HepG2 (cell line): ENCODE measurements around the gene DUS3L. TPM values are rescaled to one million over a fixed set of nuclear protein-coding genes. Genes with fewer than 3 reads are reported as not detected.

Experiments
- CBX1 ChIP-seq: IDR thresholded peaks from one replicate; pipeline ENCODE4 v1.6.1; 2016; ENCODE audit warnings: antibody characterized with exemption, low read depth
- DR1 ChIP-seq: sonication (generic); formaldehyde crosslinking; IDR thresholded peaks from 2 replicates; pipeline ENCODE4 v1.8.0; 2021; ENCODE audit warnings: mild to moderate bottlenecking, missing genetic modification reagents, inconsistent platforms
- KDM4B ChIP-seq: sonication (generic); formaldehyde crosslinking; IDR thresholded peaks from 2 replicates; pipeline ENCODE4 v1.4.0; 2020; ENCODE audit warnings: missing genetic modification reagents
- KLF12 ChIP-seq: sonication (generic); formaldehyde crosslinking; IDR thresholded peaks from 2 replicates; pipeline ENCODE4 v1.4.0; 2020; ENCODE audit warnings: missing genetic modification reagents, borderline replicate concordance
- MIER2 ChIP-seq: IDR thresholded peaks from 2 replicates; pipeline ENCODE4 v1.6.1; 2016; ENCODE audit warnings: missing biosample characterization, missing genetic modification reagents
- MXD4 ChIP-seq: IDR thresholded peaks from 2 replicates; pipeline ENCODE4 v1.6.1; 2016; ENCODE audit warnings: mild to moderate bottlenecking, missing biosample characterization, missing genetic modification reagents
- MYPOP ChIP-seq: sonication (generic); formaldehyde crosslinking; IDR thresholded peaks from 2 replicates; pipeline ENCODE4 v1.8.1; 2023; ENCODE audit warnings: mild to moderate bottlenecking, moderate library complexity, missing genetic modification reagents
- NONO ChIP-seq, 2 experiments: fragments of 450-650 bp in 1 of 2; sonication (generic) in 1 of 2; formaldehyde crosslinking in 1 of 2; IDR thresholded peaks in 1 of 2; conservative IDR thresholded peaks in 1 of 2; 2 replicates each; pipeline versions ENCODE4 v1.6.1 to v1.8.0; 2017 to 2022; ENCODE audit warnings: mild to moderate bottlenecking in 1 of 2, missing genetic modification reagents in 1 of 2, moderate library complexity in 1 of 2
- NR0B2 ChIP-seq: sonication (generic); formaldehyde crosslinking; IDR thresholded peaks from 2 replicates; pipeline ENCODE4 v1.4.0; 2020; ENCODE audit warnings: mild to moderate bottlenecking, missing genetic modification reagents
- NRL ChIP-seq: sonication (generic); formaldehyde crosslinking; IDR thresholded peaks from 2 replicates; pipeline ENCODE4 v1.5.0; 2020; ENCODE audit warnings: missing genetic modification reagents, mild to moderate bottlenecking, moderate library complexity, borderline replicate concordance
- PAWR ChIP-seq: sonication (generic); formaldehyde crosslinking; IDR thresholded peaks from 2 replicates; pipeline ENCODE4 v1.4.0; 2020; ENCODE audit warnings: missing genetic modification reagents, mild to moderate bottlenecking, borderline replicate concordance
- RAD51 ChIP-seq: fragments of 450-650 bp; IDR thresholded peaks from 2 replicates; pipeline ENCODE4 v1.6.1; 2016; ENCODE audit warnings: borderline replicate concordance
- ZBTB21 ChIP-seq: sonication (generic); formaldehyde crosslinking; IDR thresholded peaks from 2 replicates; pipeline ENCODE4 v1.4.0; 2020; ENCODE audit warnings: missing genetic modification reagents
- ZBTB26 ChIP-seq: IDR thresholded peaks from 2 replicates; pipeline ENCODE4 v1.6.1; 2016; ENCODE audit warnings: missing compliant biosample characterization, missing genetic modification reagents, borderline replicate concordance
- ZNF383 ChIP-seq: sonication (generic); formaldehyde crosslinking; IDR thresholded peaks from 2 replicates; pipeline ENCODE4 v1.4.0; 2020; ENCODE audit warnings: missing genetic modification reagents, mild to moderate bottlenecking, borderline replicate concordance
- ZNF549 ChIP-seq: sonication (generic); formaldehyde crosslinking; IDR thresholded peaks from 2 replicates; pipeline ENCODE4 v1.5.0; 2020; ENCODE audit warnings: missing genetic modification reagents
- ZNF556 ChIP-seq: sonication (generic); formaldehyde crosslinking; IDR thresholded peaks from 2 replicates; pipeline ENCODE4 v1.4.0; 2020; ENCODE audit warnings: mild to moderate bottlenecking, missing genetic modification reagents, borderline replicate concordance
- ZNF660 ChIP-seq: sonication (generic); formaldehyde crosslinking; IDR thresholded peaks from 2 replicates; pipeline ENCODE4 v1.5.1; 2020; ENCODE audit warnings: mild to moderate bottlenecking, low read depth, missing genetic modification reagents, borderline replicate concordance
- polyA plus RNA-seq, 8 experiments: library from polyadenylated mRNA; depleted of rRNA in 3 of 8; stranded (reverse) in 7 of 8; unstranded in 1 of 8; fragments of >200 nt; fragmentation: Illumina TruSeq in 4 of 8; extraction: Trizol in 4 of 8; gene quantifications; 2 replicates each; pipeline versions ENCODE4 v1.2.1 to v1.2.3, GENCODE V29; 2011 to 2016; ENCODE audit warnings: low read depth in 4 of 8, missing spikeins in 1 of 8, mixed read lengths in 1 of 8; ENCODE audit not compliant: insufficient read depth in 1 of 8
- total RNA-seq, 5 experiments: library from RNA; depleted of rRNA; stranded (reverse); fragments of >200 nt; fragmentation: Illumina TruSeq; extraction: Trizol; gene quantifications; 2 replicates each; pipeline ENCODE4 v1.2.3, GENCODE V29; 2016; ENCODE audit warnings: low read depth in 1 of 5
- TF ChIP-seq, protein P1 (sequence below): sonication (generic); formaldehyde crosslinking; IDR thresholded peaks from 2 replicates; pipeline ENCODE4 v1.5.1; 2020; ENCODE audit warnings: missing genetic modification reagents, mild to moderate bottlenecking, borderline replicate concordance

The DUS3L gene
- total and polyA plus RNA-seq, 2 of the 13 experiments (the other 11 are each of a cell fraction or from before 2014, with no cell fraction given), result 13.3 to 25.1 TPM

DNA sequence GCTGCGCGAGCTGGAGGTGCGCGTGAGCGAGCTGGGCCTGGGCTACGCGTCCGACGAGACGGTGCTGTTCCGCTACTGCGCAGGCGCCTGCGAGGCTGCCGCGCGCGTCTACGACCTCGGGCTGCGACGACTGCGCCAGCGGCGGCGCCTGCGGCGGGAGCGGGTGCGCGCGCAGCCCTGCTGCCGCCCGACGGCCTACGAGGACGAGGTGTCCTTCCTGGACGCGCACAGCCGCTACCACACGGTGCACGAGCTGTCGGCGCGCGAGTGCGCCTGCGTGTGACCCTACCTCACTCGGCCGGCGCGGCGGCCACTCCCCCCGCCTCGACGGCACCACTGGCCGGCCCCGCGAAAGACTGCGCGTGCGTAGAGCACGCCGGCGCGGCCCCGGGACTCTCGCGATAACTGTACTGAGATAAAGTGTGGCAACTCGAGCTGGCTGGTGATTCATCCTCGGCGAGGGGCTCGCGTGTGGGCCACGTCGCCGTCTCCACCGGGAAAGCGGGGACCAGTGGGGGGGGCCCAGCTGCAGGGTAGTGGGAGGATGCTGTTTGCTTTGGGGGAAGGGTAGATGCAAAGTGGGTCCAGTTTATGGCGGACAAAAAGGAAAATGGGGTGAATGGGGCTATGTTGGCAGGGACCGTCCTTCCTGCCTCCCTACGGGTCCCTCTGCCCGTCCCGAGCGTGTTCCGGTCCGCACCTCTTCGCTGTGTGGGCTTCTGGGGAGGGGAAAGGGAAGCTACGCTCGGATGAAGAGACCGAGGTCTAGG is 37.1 kb upstream of the DUS3L start (continued):
- TF ChIP-seq MYPOP, result peak; percentile 83
- peak; percentile 86 for TF ChIP-seq NR0B2 (CRISPR knock-in tag)
- TF ChIP-seq ZNF556 (CRISPR knock-in tag), result peak; percentile 52; the same call in 1 of the 2 replicates
- TF ChIP-seq PAWR (CRISPR knock-in tag), result 0 out of 2 replicates have a peak, but pooled peaks have one; percentile 48
- no peak for TF ChIP-seq ZNF660 (CRISPR knock-in tag)
- no peak for TF ChIP-seq NONO (IDR thresholded peaks at IDR 0.05)
- TF ChIP-seq NONO (CRISPR knock-in tag; conservative IDR thresholded peaks at IDR 0.05), result peak; percentile 93
- no peak for TF ChIP-seq KDM4B (CRISPR knock-in tag)
- peak; percentile 18; the same call in 1 of the 2 replicates for TF ChIP-seq MIER2 (CRISPR knock-in tag)
- TF ChIP-seq, protein P1, sequence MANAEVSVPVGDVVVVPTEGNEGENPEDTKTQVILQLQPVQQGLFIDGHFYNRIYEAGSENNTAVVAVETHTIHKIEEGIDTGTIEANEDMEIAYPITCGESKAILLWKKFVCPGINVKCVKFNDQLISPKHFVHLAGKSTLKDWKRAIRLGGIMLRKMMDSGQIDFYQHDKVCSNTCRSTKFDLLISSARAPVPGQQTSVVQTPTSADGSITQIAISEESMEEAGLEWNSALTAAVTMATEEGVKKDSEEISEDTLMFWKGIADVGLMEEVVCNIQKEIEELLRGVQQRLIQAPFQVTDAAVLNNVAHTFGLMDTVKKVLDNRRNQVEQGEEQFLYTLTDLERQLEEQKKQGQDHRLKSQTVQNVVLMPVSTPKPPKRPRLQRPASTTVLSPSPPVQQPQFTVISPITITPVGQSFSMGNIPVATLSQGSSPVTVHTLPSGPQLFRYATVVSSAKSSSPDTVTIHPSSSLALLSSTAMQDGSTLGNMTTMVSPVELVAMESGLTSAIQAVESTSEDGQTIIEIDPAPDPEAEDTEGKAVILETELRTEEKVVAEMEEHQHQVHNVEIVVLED (CRISPR knock-in tag), result peak; percentile 91
- TF ChIP-seq CBX1, result peak; percentile 61
- no peak for TF ChIP-seq ZNF549
- peak; percentile 90 for TF ChIP-seq NRL (CRISPR knock-in tag)
- TF ChIP-seq ZNF383, result no peak
- no peak for TF ChIP-seq RAD51
- TF ChIP-seq MXD4 (CRISPR knock-in tag), result peak; percentile 66; the same call in 1 of the 2 replicates
- no peak for TF ChIP-seq ZBTB21 (CRISPR knock-in tag)
- TF ChIP-seq ZBTB26, result peak; percentile 76; the same call in 1 of the 2 replicates
- TF ChIP-seq DR1 (CRISPR knock-in tag), result peak; percentile 98
- TF ChIP-seq KLF12 (CRISPR knock-in tag), result no peak
